Liver (tissue), 9 donors: Measurements from ENCODE around the gene MYH14. TPM values are rescaled to one million over a fixed set of nuclear protein-coding genes. Genes with fewer than 3 reads are reported as not detected.

Experiments used
- DNase-seq: peaks from one replicate; pipeline ENCODE4 v3.0.0-alpha.2; 2017; ENCODE audit warnings: low spot score
- H3K27ac ChIP-seq, 2 donors: one replicate each; pipeline ENCODE4 v1.7.0; 2013; ENCODE audit warnings: inconsistent platforms in 2 of 2, low read length in 2 of 2, control low read depth in 1 of 2, low read depth in 1 of 2, mild to moderate bottlenecking in 1 of 2
- H3K27me3 ChIP-seq, 4 donors: one replicate each; pipeline versions ENCODE4 v1.6.1 to v1.7.0; 2013; ENCODE audit warnings: low read length in 3 of 4, inconsistent platforms in 1 of 4, mild to moderate bottlenecking in 1 of 4, moderate library complexity in 1 of 4; ENCODE audit not compliant: control insufficient read depth in 4 of 4, insufficient read depth in 4 of 4
- H3K36me3 ChIP-seq, 4 donors: one replicate each; pipeline versions ENCODE4 v1.6.1 to v1.7.0; 2013; ENCODE audit warnings: low read length in 3 of 4, mild to moderate bottlenecking in 3 of 4, low read depth in 1 of 4, moderate library complexity in 1 of 4; ENCODE audit not compliant: control insufficient read depth in 4 of 4, insufficient read depth in 3 of 4
- H3K4me1 ChIP-seq, 4 donors: one replicate each; pipeline versions ENCODE4 v1.6.1 to v1.7.0; 2013; ENCODE audit warnings: low read length in 3 of 4, mild to moderate bottlenecking in 3 of 4, moderate library complexity in 1 of 4; ENCODE audit not compliant: control insufficient read depth in 4 of 4, insufficient read depth in 4 of 4
- H3K4me3 ChIP-seq, 3 donors: one replicate each; pipeline versions ENCODE4 v1.6.1 to v1.7.0; 2013; ENCODE audit warnings: low read length in 3 of 3, control low read depth in 1 of 3, low read depth in 1 of 3, mild to moderate bottlenecking in 1 of 3
- H3K9ac ChIP-seq, 2 donors: one replicate each; pipeline ENCODE4 v1.7.0; 2013; ENCODE audit warnings: low read length in 2 of 2, mild to moderate bottlenecking in 2 of 2, moderate library complexity in 2 of 2, control low read depth in 1 of 2, low read depth in 1 of 2
- H3K9me3 ChIP-seq, 4 donors: one replicate each; pipeline versions ENCODE4 v1.6.1 to v1.7.0; 2013; ENCODE audit warnings: low read length in 3 of 4; ENCODE audit not compliant: control insufficient read depth in 4 of 4
- ATF3 ChIP-seq: IDR thresholded peaks from 2 replicates; pipeline ENCODE4 v1.6.1; 2016; ENCODE audit warnings: antibody characterized with exemption
- FOXA1 ChIP-seq: IDR thresholded peaks from 2 replicates; pipeline ENCODE4 v1.6.1; 2016; ENCODE audit warnings: antibody characterized with exemption
- FOXA2 ChIP-seq: IDR thresholded peaks from 2 replicates; pipeline ENCODE4 v1.6.1; 2016; ENCODE audit warnings: antibody characterized with exemption
- GABPA ChIP-seq, 2 donors: IDR thresholded peaks in 1 of 2; conservative IDR thresholded peaks in 1 of 2; 2 replicates each; pipeline ENCODE4 v1.6.1; 2016; ENCODE audit warnings: antibody characterized with exemption in 2 of 2, mild to moderate bottlenecking in 1 of 2, moderate library complexity in 1 of 2
- HNF4A ChIP-seq, 2 donors: conservative IDR thresholded peaks; 2 replicates each; pipeline ENCODE4 v1.6.1; 2016; ENCODE audit warnings: antibody characterized with exemption in 2 of 2, mild to moderate bottlenecking in 2 of 2
- HNF4G ChIP-seq: IDR thresholded peaks from 2 replicates; pipeline ENCODE4 v1.6.1; 2016; ENCODE audit warnings: antibody characterized with exemption
- JUND ChIP-seq, 2 donors: IDR thresholded peaks; 2 replicates each; pipeline ENCODE4 v1.6.1; 2016; ENCODE audit warnings: antibody characterized with exemption in 2 of 2
- MAX ChIP-seq: IDR thresholded peaks from 2 replicates; pipeline ENCODE4 v1.6.1; 2016; ENCODE audit warnings: antibody characterized with exemption
- NR2F2 ChIP-seq: IDR thresholded peaks from 2 replicates; pipeline ENCODE4 v1.6.1; 2016; ENCODE audit warnings: antibody characterized with exemption
- RXRA ChIP-seq, 2 donors: IDR thresholded peaks; 2 replicates each; pipeline ENCODE4 v1.6.1; 2017 to 2018; ENCODE audit warnings: antibody characterized with exemption in 2 of 2, mild to moderate bottlenecking in 1 of 2
- SP1 ChIP-seq: IDR thresholded peaks from 2 replicates; pipeline ENCODE4 v1.6.1; 2018; ENCODE audit warnings: antibody characterized with exemption, mild to moderate bottlenecking
- TAF1 ChIP-seq: conservative IDR thresholded peaks from 2 replicates; pipeline ENCODE4 v1.6.1; 2016; ENCODE audit warnings: antibody characterized with exemption, mild to moderate bottlenecking
- YY1 ChIP-seq: IDR thresholded peaks from 2 replicates; pipeline ENCODE4 v1.6.1; 2016; ENCODE audit warnings: antibody characterized with exemption, mild to moderate bottlenecking
- WGBS: extraction: QIAGEN DNeasy Blood & Tissue Kit; methylation state at CpG from one replicate; pipeline ENCODE4 v1.1.7; 2013; 5-methylcytosine and 5-hydroxymethylcytosine counted together
- polyA plus RNA-seq, 2 donors: library from polyadenylated mRNA; stranded (reverse) in 1 of 2; unstranded in 1 of 2; fragments of 200-250 nt in 1 of 2; fragments of >200 nt in 1 of 2; fragmentation: Nextera tagmentation in 1 of 2; extraction: Ambion mirVana in 1 of 2; gene quantifications; one replicate each; pipeline versions ENCODE4 v1.2.1 to v1.2.3, GENCODE V29; 2013 to 2015
- total RNA-seq, 2 donors: library from RNA; depleted of rRNA; stranded (reverse); fragments of >200 nt; gene quantifications; one replicate each; pipeline ENCODE4 v1.2.3, GENCODE V29; 2014
- TF ChIP-seq, protein P1 (sequence below): IDR thresholded peaks from 2 replicates; pipeline ENCODE4 v1.6.1; 2016; ENCODE audit warnings: antibody characterized with exemption, mild to moderate bottlenecking
- TF ChIP-seq, protein P2 (sequence below): fragments of 150-350 bp; IDR thresholded peaks from 2 replicates; pipeline ENCODE4 v1.5.1; 2017; ENCODE audit warnings: improper control_type of control experiment, low read depth, low read length; ENCODE audit not compliant: missing input control
- TF ChIP-seq, protein P3 (sequence below): IDR thresholded peaks from 2 replicates; pipeline ENCODE4 v1.6.1; 2016; ENCODE audit warnings: antibody characterized with exemption
- donor health status: healthy.
- donor health status: healthy.
- donor health status: healthy.
- donor health status: healthy.
- donor health status: healthy.

Gene MYH14
- total and polyA plus RNA-seq, 4 donors, result 12.4 to 37.5 (median 25.5) TPM

DNA sequence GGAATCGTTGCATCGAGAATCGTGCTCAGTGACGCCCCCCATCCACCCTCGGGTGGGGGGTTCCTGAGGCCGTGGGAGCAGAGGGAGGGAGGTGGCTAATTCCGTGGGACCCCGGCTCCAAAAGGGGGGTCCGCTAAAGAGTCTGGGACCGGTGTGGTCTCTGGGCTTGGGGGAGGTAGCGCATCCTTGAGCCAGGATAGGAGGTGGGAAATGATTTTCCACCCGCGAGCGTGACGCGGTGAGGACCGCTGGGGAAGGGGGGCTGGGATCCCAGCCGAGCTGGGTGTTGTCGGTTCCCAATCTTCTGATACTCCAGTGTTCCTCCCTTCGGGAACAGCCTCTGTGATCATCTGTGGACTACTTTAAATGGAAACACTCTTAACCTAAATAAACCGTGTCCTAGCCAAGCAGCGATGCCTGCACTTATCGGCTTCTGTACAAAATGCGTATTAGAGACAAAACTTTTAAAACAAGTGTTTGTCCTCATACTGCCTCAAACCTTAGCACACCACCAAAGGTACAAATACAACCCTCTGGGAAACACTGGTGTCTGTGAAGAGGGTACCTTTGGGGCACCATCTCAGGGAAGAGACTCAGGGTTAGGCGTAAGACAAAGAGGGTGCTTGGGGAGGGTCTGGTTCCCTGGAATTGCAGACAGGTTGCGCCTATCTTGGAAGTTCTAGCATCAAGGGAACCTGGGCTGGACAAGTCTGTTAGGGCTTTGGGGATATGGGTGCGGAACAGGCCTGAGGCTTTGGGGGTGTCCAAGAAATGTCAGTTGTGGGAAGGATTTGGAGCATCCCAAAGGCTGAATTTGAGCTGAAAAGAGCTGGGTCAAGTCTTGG lies 109.8 kb downstream of the MYH14 start:
- no peak for DNase-seq
- peaks cover 2 to 4% (median 3%) of the 10 kb centered on the region in 4 donors for H3K27me3 ChIP-seq
- H3K4me1 ChIP-seq, result no peaks in the 10 kb centered on the region
- TF ChIP-seq HNF4A (conservative IDR thresholded peaks at IDR 0.05) (no peak), RXRA (IDR thresholded peaks at IDR 0.05) (no peak), JUND (IDR thresholded peaks at IDR 0.05) (no peak), HNF4G (no peak), MAX (no peak), NR2F2 (no peak), ATF3 (no peak), FOXA1 (no peak), FOXA2 (no peak), SP1 (no peak), TAF1 (no peak), GABPA (IDR thresholded peaks at IDR 0.05 in 1 of 2, conservative IDR thresholded peaks at IDR 0.05 in 1 of 2) (no peak), YY1 (no peak)
- TF ChIP-seq, protein P1, sequence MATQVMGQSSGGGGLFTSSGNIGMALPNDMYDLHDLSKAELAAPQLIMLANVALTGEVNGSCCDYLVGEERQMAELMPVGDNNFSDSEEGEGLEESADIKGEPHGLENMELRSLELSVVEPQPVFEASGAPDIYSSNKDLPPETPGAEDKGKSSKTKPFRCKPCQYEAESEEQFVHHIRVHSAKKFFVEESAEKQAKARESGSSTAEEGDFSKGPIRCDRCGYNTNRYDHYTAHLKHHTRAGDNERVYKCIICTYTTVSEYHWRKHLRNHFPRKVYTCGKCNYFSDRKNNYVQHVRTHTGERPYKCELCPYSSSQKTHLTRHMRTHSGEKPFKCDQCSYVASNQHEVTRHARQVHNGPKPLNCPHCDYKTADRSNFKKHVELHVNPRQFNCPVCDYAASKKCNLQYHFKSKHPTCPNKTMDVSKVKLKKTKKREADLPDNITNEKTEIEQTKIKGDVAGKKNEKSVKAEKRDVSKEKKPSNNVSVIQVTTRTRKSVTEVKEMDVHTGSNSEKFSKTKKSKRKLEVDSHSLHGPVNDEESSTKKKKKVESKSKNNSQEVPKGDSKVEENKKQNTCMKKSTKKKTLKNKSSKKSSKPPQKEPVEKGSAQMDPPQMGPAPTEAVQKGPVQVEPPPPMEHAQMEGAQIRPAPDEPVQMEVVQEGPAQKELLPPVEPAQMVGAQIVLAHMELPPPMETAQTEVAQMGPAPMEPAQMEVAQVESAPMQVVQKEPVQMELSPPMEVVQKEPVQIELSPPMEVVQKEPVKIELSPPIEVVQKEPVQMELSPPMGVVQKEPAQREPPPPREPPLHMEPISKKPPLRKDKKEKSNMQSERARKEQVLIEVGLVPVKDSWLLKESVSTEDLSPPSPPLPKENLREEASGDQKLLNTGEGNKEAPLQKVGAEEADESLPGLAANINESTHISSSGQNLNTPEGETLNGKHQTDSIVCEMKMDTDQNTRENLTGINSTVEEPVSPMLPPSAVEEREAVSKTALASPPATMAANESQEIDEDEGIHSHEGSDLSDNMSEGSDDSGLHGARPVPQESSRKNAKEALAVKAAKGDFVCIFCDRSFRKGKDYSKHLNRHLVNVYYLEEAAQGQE, result no peak
- TF ChIP-seq, protein P2, sequence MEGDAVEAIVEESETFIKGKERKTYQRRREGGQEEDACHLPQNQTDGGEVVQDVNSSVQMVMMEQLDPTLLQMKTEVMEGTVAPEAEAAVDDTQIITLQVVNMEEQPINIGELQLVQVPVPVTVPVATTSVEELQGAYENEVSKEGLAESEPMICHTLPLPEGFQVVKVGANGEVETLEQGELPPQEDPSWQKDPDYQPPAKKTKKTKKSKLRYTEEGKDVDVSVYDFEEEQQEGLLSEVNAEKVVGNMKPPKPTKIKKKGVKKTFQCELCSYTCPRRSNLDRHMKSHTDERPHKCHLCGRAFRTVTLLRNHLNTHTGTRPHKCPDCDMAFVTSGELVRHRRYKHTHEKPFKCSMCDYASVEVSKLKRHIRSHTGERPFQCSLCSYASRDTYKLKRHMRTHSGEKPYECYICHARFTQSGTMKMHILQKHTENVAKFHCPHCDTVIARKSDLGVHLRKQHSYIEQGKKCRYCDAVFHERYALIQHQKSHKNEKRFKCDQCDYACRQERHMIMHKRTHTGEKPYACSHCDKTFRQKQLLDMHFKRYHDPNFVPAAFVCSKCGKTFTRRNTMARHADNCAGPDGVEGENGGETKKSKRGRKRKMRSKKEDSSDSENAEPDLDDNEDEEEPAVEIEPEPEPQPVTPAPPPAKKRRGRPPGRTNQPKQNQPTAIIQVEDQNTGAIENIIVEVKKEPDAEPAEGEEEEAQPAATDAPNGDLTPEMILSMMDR, result no peak
- TF ChIP-seq, protein P3, sequence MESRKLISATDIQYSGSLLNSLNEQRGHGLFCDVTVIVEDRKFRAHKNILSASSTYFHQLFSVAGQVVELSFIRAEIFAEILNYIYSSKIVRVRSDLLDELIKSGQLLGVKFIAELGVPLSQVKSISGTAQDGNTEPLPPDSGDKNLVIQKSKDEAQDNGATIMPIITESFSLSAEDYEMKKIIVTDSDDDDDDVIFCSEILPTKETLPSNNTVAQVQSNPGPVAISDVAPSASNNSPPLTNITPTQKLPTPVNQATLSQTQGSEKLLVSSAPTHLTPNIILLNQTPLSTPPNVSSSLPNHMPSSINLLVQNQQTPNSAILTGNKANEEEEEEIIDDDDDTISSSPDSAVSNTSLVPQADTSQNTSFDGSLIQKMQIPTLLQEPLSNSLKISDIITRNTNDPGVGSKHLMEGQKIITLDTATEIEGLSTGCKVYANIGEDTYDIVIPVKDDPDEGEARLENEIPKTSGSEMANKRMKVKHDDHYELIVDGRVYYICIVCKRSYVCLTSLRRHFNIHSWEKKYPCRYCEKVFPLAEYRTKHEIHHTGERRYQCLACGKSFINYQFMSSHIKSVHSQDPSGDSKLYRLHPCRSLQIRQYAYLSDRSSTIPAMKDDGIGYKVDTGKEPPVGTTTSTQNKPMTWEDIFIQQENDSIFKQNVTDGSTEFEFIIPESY, result no peak
- peaks cover 1 to 11% (median 4%) of the 10 kb centered on the region in 4 donors for H3K36me3 ChIP-seq
- H3K27ac ChIP-seq, result no peak overlapping the region
- 13% methylated on average over 27 of the region's 27 CpGs for WGBS
- H3K9ac ChIP-seq, result no peak overlapping the region
- H3K9me3 ChIP-seq, result no peaks in the 10 kb centered on the region
- no peak overlapping the region for H3K4me3 ChIP-seq
